Upper lobe of left lung (tissue), 6 donors: ENCODE results near the gene METTL14. TPM values are rescaled to one million over a fixed set of nuclear protein-coding genes. Genes with fewer than 3 reads are reported as not detected.

Experiments
- ATAC-seq, 2 donors: fragments of 200-7000 bp; cut with Tn5 transposase; one replicate each; pipeline ENCODE4 v1.9.1; 2022; ENCODE audit warnings: mild to moderate bottlenecking in 2 of 2, moderate library complexity in 2 of 2; ENCODE audit not compliant: low FRiP score in 2 of 2
- DNase-seq, 2 donors: peaks; one replicate each; pipeline ENCODE4 v3.0.0-alpha.2; 2019 to 2020
- H3K27ac ChIP-seq, 4 donors: fragments of 200-600 bp; sonication (generic); one replicate each; pipeline ENCODE4 v1.5.1; 2016 to 2019
- H3K27me3 ChIP-seq, 4 donors: fragments of 200-600 bp; sonication (generic); one replicate each; pipeline ENCODE4 v1.5.1; 2017 to 2019
- H3K36me3 ChIP-seq, 4 donors: fragments of 200-600 bp; sonication (generic); one replicate each; pipeline ENCODE4 v1.5.1; 2016 to 2019
- H3K4me1 ChIP-seq, 4 donors: fragments of 200-600 bp; sonication (generic); one replicate each; pipeline ENCODE4 v1.5.1; 2018 to 2019
- H3K4me3 ChIP-seq, 4 donors: fragments of 200-600 bp; sonication (generic); one replicate each; pipeline ENCODE4 v1.5.1; 2017 to 2019; ENCODE audit warnings: mild to moderate bottlenecking in 2 of 4, moderate library complexity in 1 of 4
- H3K9me3 ChIP-seq, 4 donors: fragments of 200-600 bp; sonication (generic); one replicate each; pipeline ENCODE4 v1.5.1; 2018 to 2019
- CTCF ChIP-seq, 6 experiments: fragments of 450-650 bp in 4 of 6; fragments of 200-600 bp in 2 of 6; sonication (generic) in 2 of 6; IDR thresholded peaks; one replicate each; pipeline ENCODE4 v1.5.1; 2016 to 2019; ENCODE audit warnings: antibody characterized with exemption in 6 of 6
- EP300 ChIP-seq, 4 donors: sonication (generic); formaldehyde crosslinking; IDR thresholded peaks; one replicate each; pipeline ENCODE4 v1.5.1; 2017; ENCODE audit warnings: antibody characterized with exemption in 4 of 4, control low read depth in 2 of 4
- POLR2A ChIP-seq, 4 donors: fragments of 450-650 bp; IDR thresholded peaks; one replicate each; pipeline ENCODE4 v1.5.1; 2016 to 2017; ENCODE audit warnings: antibody characterized with exemption in 4 of 4, mild to moderate bottlenecking in 2 of 4
- POLR2AphosphoS5 ChIP-seq, 2 donors: sonication (generic); formaldehyde crosslinking; IDR thresholded peaks; one replicate each; pipeline ENCODE4 v1.5.1; 2017; ENCODE audit warnings: antibody characterized with exemption in 2 of 2
- WGBS, 2 donors: methylation state at CpG; one replicate each; pipeline ENCODE4 v1.1.5; 2017 to 2018; 5-methylcytosine and 5-hydroxymethylcytosine counted together
- total RNA-seq, 6 donors: library from RNA; depleted of rRNA in 4 of 6; stranded (reverse); fragments of >200 nt in 4 of 6; gene quantifications; one replicate each; pipeline versions ENCODE4 v1.1.0 to v1.2.1, GENCODE V29; 2016 to 2021
- donor health status: DM: no; HTN: no; CAD: no; lungs with moderate emphysema.
- donor health status: DM: no; HTN: yes; CAD: no; lungs with severe emphysema.

The METTL14 gene
- total RNA-seq, 6 donors from 2014 or later, result 24.7 to 58.7 (median 38.3) TPM

GRCh38 chr4:118682928-118683327, 2.3 kb upstream of the METTL14 start:
- H3K27ac ChIP-seq, result no peak overlapping the region
- H3K27me3 ChIP-seq, result no peaks in the 10 kb centered on the region
- no peak overlapping the region for H3K4me3 ChIP-seq
- H3K4me1 ChIP-seq, result peaks cover 11 to 19% (median 15%) of the 10 kb centered on the region in 4 donors
- no peaks in the 10 kb centered on the region for H3K9me3 ChIP-seq
- ATAC-seq (no peak), DNase-seq (no peak)
- H3K36me3 ChIP-seq, result peaks cover 0 to 3% (median under 1%) of the 10 kb centered on the region in 4 donors
- 29 to 35% methylated on average over 1 of the region's 1 CpG for WGBS, 2 donors
- TF ChIP-seq CTCF (IDR thresholded peaks at IDR 0.05), result peak in 2 of 6 experiments; percentile 18 to 22
- TF ChIP-seq POLR2AphosphoS5 (IDR thresholded peaks at IDR 0.05), result no peak

- ATAC-seq, result no peak
- WGBS, 2 donors, result 11 to 18% methylated on average over 2 of the region's 2 CpGs
These were observed 1.7 kb upstream of the METTL14 start for GRCh38 chr4:118683513-118683912.

GRCh38 chr4:118703118-118703517, 17.9 kb downstream of the METTL14 start:
- H3K4me1 ChIP-seq, result no peaks in the 10 kb centered on the region
- TF ChIP-seq POLR2A (IDR thresholded peaks at IDR 0.05) (no peak), POLR2AphosphoS5 (IDR thresholded peaks at IDR 0.05) (no peak), EP300 (IDR thresholded peaks at IDR 0.05) (no peak), CTCF (IDR thresholded peaks at IDR 0.05) (no peak)
- H3K9me3 ChIP-seq, result no peaks in the 10 kb centered on the region
- H3K27ac ChIP-seq, result no peak overlapping the region
- H3K27me3 ChIP-seq, result no peaks in the 10 kb centered on the region
- H3K36me3 ChIP-seq, result peaks cover 26 to 92% (median 40%) of the 10 kb centered on the region in 4 donors
- no peak overlapping the region for H3K4me3 ChIP-seq
- DNase-seq, result no peak
- WGBS, 2 donors, result 72 to 97% methylated on average over 2 of the region's 2 CpGs
- ATAC-seq, result no peak

More at GRCh38 chr4:118683513-118683912, 1.7 kb upstream of the METTL14 start:
- Histone ChIP-seq H3K36me3 (peaks cover 0 to 9% (median 6%) of the 10 kb centered on the region in 4 donors), H3K27me3 (no peaks in the 10 kb centered on the region), H3K4me1 (peaks cover 11 to 19% (median 15%) of the 10 kb centered on the region in 4 donors), H3K27ac (no peak overlapping the region), H3K9me3 (no peaks in the 10 kb centered on the region), H3K4me3 (no peak overlapping the region)
- DNase-seq, result no peak
- TF ChIP-seq CTCF (IDR thresholded peaks at IDR 0.05) (no peak), POLR2A (IDR thresholded peaks at IDR 0.05) (no peak), POLR2AphosphoS5 (IDR thresholded peaks at IDR 0.05) (no peak), EP300 (IDR thresholded peaks at IDR 0.05) (no peak)

- Histone ChIP-seq H3K27me3 (no peaks in the 10 kb centered on the region), H3K4me3 (no peak overlapping the region), H3K36me3 (peaks cover 13 to 70% (median 26%) of the 10 kb centered on the region in 4 donors), H3K9me3 (no peaks in the 10 kb centered on the region), H3K4me1 (no peaks in the 10 kb centered on the region), H3K27ac (no peak overlapping the region)
- 92 to 93% methylated on average over 2 of the region's 2 CpGs for WGBS, 2 donors
- no peak for DNase-seq
- no peak for ATAC-seq
- TF ChIP-seq EP300 (IDR thresholded peaks at IDR 0.05) (no peak), CTCF (IDR thresholded peaks at IDR 0.05) (no peak), POLR2AphosphoS5 (IDR thresholded peaks at IDR 0.05) (no peak), POLR2A (IDR thresholded peaks at IDR 0.05) (no peak)
These were observed 25.9 kb downstream of the METTL14 start for GRCh38 chr4:118711052-118711451.

- TF ChIP-seq POLR2AphosphoS5 (IDR thresholded peaks at IDR 0.05) (no peak), EP300 (IDR thresholded peaks at IDR 0.05) (no peak), CTCF (IDR thresholded peaks at IDR 0.05) (no peak), POLR2A (IDR thresholded peaks at IDR 0.05) (no peak)
- Histone ChIP-seq H3K27ac (no peak overlapping the region), H3K4me3 (no peak overlapping the region), H3K36me3 (peaks cover 7 to 52% (median 18%) of the 10 kb centered on the region in 4 donors), H3K9me3 (no peaks in the 10 kb centered on the region), H3K4me1 (no peaks in the 10 kb centered on the region), H3K27me3 (no peaks in the 10 kb centered on the region)
- no peak for DNase-seq
- 56 to 86% methylated on average over 1 of the region's 1 CpG for WGBS, 2 donors
- ATAC-seq, result no peak
These were observed 27.7 kb downstream of the METTL14 start for GRCh38 chr4:118712872-118713271.
